Skin of body (tissue), 2 donors: ENCODE measurements around the gene RCAN1. TPM values are rescaled to one million over a fixed set of nuclear protein-coding genes. Genes with fewer than 3 reads are reported as not detected.
"Not testable (repeated sequence)": the region's sequence is repeated elsewhere in the genome, so short reads cannot be mapped to it uniquely, and the experiment has no call there.

Source experiments
- DNase-seq: peaks from one replicate; lab custom pipeline; 2025; lab: John Stamatoyannopoulos, UW
- total RNA-seq: library from RNA; depleted of rRNA; stranded (reverse); fragments of >200 nt; gene quantifications from one replicate; pipeline ENCODE4 v1.2.3, GENCODE V29; 2014

RCAN1 gene
- total RNA-seq, 1 donor from 2014 or later: 33.9 TPM

- no peak for DNase-seq
These were observed 44.6 kb downstream of the RCAN1 start for GRCh38 chr21:34570313-34570712.

GRCh38 chr21:34569381-34569979, 45.4 kb downstream of the RCAN1 start:
- DNase-seq: no peak

- not testable (repeated sequence) for DNase-seq
These were observed 46.1 kb downstream of the RCAN1 start for GRCh38 chr21:34568801-34569200.

- DNase-seq: no peak
These were observed 47.2 kb downstream of the RCAN1 start for GRCh38 chr21:34567604-34568155.

- no peak for DNase-seq
These were observed 49.7 kb downstream of the RCAN1 start for GRCh38 chr21:34565238-34565637.

GRCh38 chr21:34563370-34563769, 51.5 kb downstream of the RCAN1 start:
- DNase-seq: not testable (repeated sequence)

- no peak for DNase-seq
These were observed 53.1 kb downstream of the RCAN1 start for GRCh38 chr21:34561806-34562205.

GRCh38 chr21:34560609-34561008, 54.3 kb downstream of the RCAN1 start:
- DNase-seq: no peak

GRCh38 chr21:34560021-34560420, 54.9 kb downstream of the RCAN1 start:
- no peak for DNase-seq

GRCh38 chr21:34559089-34559631, 55.8 kb downstream of the RCAN1 start:
- no peak for DNase-seq

- DNase-seq: no peak
These were observed 56.7 kb downstream of the RCAN1 start for GRCh38 chr21:34558166-34558565.

- DNase-seq: no peak
These were observed 57.7 kb downstream of the RCAN1 start for GRCh38 chr21:34557261-34557660.

GRCh38 chr21:34554670-34555069, 60.2 kb downstream of the RCAN1 start:
- DNase-seq: not testable (repeated sequence)

- DNase-seq: no peak
These were observed 60.7 kb downstream of the RCAN1 start for GRCh38 chr21:34554227-34554626.

GRCh38 chr21:34553151-34553952, 61.6 kb downstream of the RCAN1 start:
- peak; percentile 42 for DNase-seq

GRCh38 chr21:34552360-34553098, 62.4 kb downstream of the RCAN1 start:
- no peak for DNase-seq

GRCh38 chr21:34550182-34550799, 64.6 kb downstream of the RCAN1 start:
- no peak for DNase-seq

GRCh38 chr21:34548781-34549376, 66.0 kb downstream of the RCAN1 start:
- DNase-seq: no peak

- DNase-seq: no peak
These were observed 68.4 kb downstream of the RCAN1 start for GRCh38 chr21:34546542-34546941.

GRCh38 chr21:34545079-34545884, 69.6 kb downstream of the RCAN1 start:
- peak; percentile 79 for DNase-seq
